ENCODE data around the gene RAPGEF4.

RAPGEF4 gene

GRCh38 chr2:172735582-172736423 lies at the start of gene RAPGEF4:
TSS of gene RAPGEF4 (plus strand) at chr2:172735845. CDS start at chr2:172735984, 139 bp downstream.
- DNase-seq: no peak

- peak; percentile 60 for DNase-seq
Observed at GRCh38 chr2:172693037-172693436, 42.6 kb upstream of the RAPGEF4 start.

- DNase-seq: no peak
Observed at GRCh38 chr2:172693529-172694455, 41.9 kb upstream of the RAPGEF4 start.

GRCh38 chr2:172697296-172697695 lies 38.3 kb upstream of the RAPGEF4 start:
- DNase-seq: no peak

GRCh38 chr2:172698041-172698863 lies 37.4 kb upstream of the RAPGEF4 start:
- no peak for DNase-seq

GRCh38 chr2:172701250-172701649 lies 34.4 kb upstream of the RAPGEF4 start:
- no peak for DNase-seq

- DNase-seq: no peak
Observed at GRCh38 chr2:172702451-172702850, 33.2 kb upstream of the RAPGEF4 start.

- no peak for DNase-seq
Observed at GRCh38 chr2:172704072-172704936, 31.3 kb upstream of the RAPGEF4 start.

GRCh38 chr2:172705352-172705751 lies 30.3 kb upstream of the RAPGEF4 start:
- no peak for DNase-seq

GRCh38 chr2:172708247-172708646 lies 27.4 kb upstream of the RAPGEF4 start:
- DNase-seq: no peak

- DNase-seq: no peak
Observed at GRCh38 chr2:172709566-172710291, 25.9 kb upstream of the RAPGEF4 start.

GRCh38 chr2:172710584-172711047 lies 25.0 kb upstream of the RAPGEF4 start:
- DNase-seq: peak; percentile 93

- no peak for DNase-seq
Observed at GRCh38 chr2:172711110-172711509, 24.5 kb upstream of the RAPGEF4 start.

GRCh38 chr2:172712251-172712650 lies 23.4 kb upstream of the RAPGEF4 start:
- no peak for DNase-seq

- no peak for DNase-seq
Observed at GRCh38 chr2:172713365-172713875, 22.2 kb upstream of the RAPGEF4 start.

GRCh38 chr2:172722481-172722880 lies 13.2 kb upstream of the RAPGEF4 start:
- no peak for DNase-seq

- DNase-seq: no peak
Observed at GRCh38 chr2:172723286-172723685, 12.4 kb upstream of the RAPGEF4 start.

GRCh38 chr2:172724724-172725123 lies 10.9 kb upstream of the RAPGEF4 start:
- DNase-seq: no peak

GRCh38 chr2:172725284-172725683 lies 10.4 kb upstream of the RAPGEF4 start:
- no peak for DNase-seq

- DNase-seq: no peak
Observed at GRCh38 chr2:172725746-172726145, 9.9 kb upstream of the RAPGEF4 start.
